Right kidney (tissue), 1 donor: Measurements from ENCODE around the gene TSPAN17.
A peak's percentile ranks its signal among the peaks of the same experiment; 100 is the strongest.

Experiments
- DNase-seq: peaks from one replicate; pipeline ENCODE4 v3.0.0-alpha.2; 2016

TSPAN17 gene

GRCh38 chr5:176640616-176641015 is 6.7 kb upstream of the TSPAN17 start:
- DNase-seq = no peak

- DNase-seq = no peak
Observed at GRCh38 chr5:176642675-176643490, 4.4 kb upstream of the TSPAN17 start.

GRCh38 chr5:176643491-176644219 is 3.6 kb upstream of the TSPAN17 start:
- DNase-seq = no peak

GRCh38 chr5:176644294-176644693 is 3.0 kb upstream of the TSPAN17 start:
- no peak for DNase-seq

- DNase-seq = no peak
Observed at GRCh38 chr5:176644878-176645670, 2.2 kb upstream of the TSPAN17 start.

GRCh38 chr5:176646049-176646706 is 1.1 kb upstream of the TSPAN17 start:
- DNase-seq = no peak

- no peak for DNase-seq
Observed at GRCh38 chr5:176646707-176647029, 616 bp upstream of the TSPAN17 start.

- DNase-seq = peak; percentile 62
Observed at GRCh38 chr5:176647843-176648473, 674 bp downstream of the TSPAN17 start.

GRCh38 chr5:176648474-176649194 is 1.4 kb downstream of the TSPAN17 start:
- no peak for DNase-seq

- no peak for DNase-seq
Observed at GRCh38 chr5:176650354-176650884, 3.1 kb downstream of the TSPAN17 start.

- DNase-seq = no peak
Observed at GRCh38 chr5:176651472-176651980, 4.2 kb downstream of the TSPAN17 start.

GRCh38 chr5:176652136-176652535 is 4.9 kb downstream of the TSPAN17 start:
- DNase-seq = no peak

GRCh38 chr5:176653401-176654385 is 6.4 kb downstream of the TSPAN17 start:
- DNase-seq = no peak

GRCh38 chr5:176654856-176655255 is 7.6 kb downstream of the TSPAN17 start:
- no peak for DNase-seq

- DNase-seq = no peak
Observed at GRCh38 chr5:176656467-176656990, 9.2 kb downstream of the TSPAN17 start.

GRCh38 chr5:176658007-176658599 is 10.8 kb downstream of the TSPAN17 start:
- peak; percentile 36 for DNase-seq

GRCh38 chr5:176658817-176659511 is 11.7 kb downstream of the TSPAN17 start:
- DNase-seq = no peak

- no peak for DNase-seq
Observed at GRCh38 chr5:176659512-176659839, 12.2 kb downstream of the TSPAN17 start.
